Activated T-helper 9 cell treated with anti-CD3 and anti-CD28 coated beads, Interleukin-2, amount 50 U/mL, for 16 hours (primary cell): ENCODE data around the gene IPO13.

Source experiments
- DNase-seq: peaks from one replicate; pipeline ENCODE4 v3.0.0-alpha.2; 2020; ENCODE audit warnings: low read depth

Gene IPO13

GRCh38 chr1:44014365-44015104 lies 67.8 kb downstream of the IPO13 start:
- no peak for DNase-seq

GRCh38 chr1:44015206-44015605 lies 68.5 kb downstream of the IPO13 start:
- no peak for DNase-seq

DNA sequence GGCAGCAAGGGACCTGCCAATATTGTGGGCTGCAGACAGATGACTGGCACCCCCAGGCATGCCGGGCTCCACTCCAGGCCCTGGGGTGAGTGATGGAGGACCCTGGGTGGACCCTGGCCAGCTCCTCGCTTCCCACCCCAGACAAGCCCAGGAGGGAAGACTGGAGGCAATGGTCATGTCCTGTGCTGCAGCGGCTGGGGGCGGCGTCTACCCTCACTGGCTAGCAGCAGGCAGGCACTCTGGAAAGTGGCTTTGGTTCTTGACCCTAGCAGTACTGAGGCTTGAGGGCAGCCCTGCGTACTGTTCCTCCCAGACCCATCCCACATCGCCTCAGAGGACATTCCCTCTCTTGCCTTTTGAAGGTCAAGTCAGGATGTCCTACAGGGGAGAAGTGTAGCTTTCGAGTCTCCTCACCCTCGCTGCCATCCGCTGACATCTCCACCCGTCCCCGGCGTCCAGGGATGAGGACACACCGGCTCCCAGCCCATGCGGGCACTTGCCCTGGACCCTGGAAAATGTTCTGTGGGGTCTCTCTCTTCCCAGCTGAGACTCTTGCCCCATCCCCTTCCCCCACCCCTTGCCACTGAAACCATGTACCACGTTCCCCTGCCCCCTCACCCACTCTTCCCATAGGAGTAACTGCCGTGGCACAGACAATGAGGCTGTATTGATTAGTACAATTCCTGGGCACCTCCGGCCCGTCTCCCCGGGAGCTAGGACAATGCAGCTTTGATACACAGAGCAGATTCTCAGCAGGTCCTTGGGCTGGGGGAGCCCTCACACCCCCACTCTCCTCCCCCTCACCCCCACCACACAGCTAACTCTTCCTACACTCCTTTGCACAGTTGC lies 69.5 kb downstream of the IPO13 start:
- no peak for DNase-seq

DNA sequence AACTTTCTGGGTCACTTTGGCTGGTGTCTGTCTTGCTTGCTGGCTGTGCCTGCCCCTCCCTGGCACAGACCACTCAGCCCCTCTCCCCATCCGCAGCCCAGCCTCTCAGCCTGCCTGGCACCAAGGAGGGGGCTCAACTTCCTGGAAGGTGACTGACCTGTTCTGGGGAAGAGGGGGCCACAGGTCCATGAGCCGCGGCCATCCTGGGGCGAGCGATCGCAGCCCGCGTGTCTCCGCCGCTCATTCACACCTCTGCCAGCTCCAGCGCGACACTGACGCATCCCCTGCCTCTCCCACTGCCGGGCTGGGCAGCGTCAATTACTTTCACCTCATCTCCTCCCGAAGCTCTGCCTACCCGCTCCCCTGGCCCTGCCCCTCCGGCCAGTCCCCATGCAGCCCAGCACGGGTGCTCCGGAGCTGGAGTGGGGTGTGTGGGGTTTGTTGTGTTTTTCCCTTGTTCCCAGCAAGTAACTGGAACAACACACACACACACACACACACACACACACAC lies 70.2 kb downstream of the IPO13 start:
- DNase-seq = no peak
